Measurements from ENCODE around the gene SMARCB1.

GRCh38 chr22:23878219-23878618 lies 91.5 kb downstream of the SMARCB1 start:
- TF ChIP-seq CTCF (IDR thresholded peaks at IDR 0.05) (no peak), POLR2AphosphoS5 (IDR thresholded peaks at IDR 0.05; ENCODE audit: low read depth, low read length) (no peak)

Data from SK-N-SH (cell line).